CD14-positive monocyte (primary cell): Measurements from ENCODE around the gene SPTBN1. TPM values are rescaled to one million over a fixed set of nuclear protein-coding genes. Genes with fewer than 3 reads are reported as not detected.

Experiments
- DNase-seq, 3 donors: peaks; one replicate each; pipeline ENCODE4 v3.0.0-alpha.2; 2011 to 2022
- H2AFZ ChIP-seq: 2 replicates; pipeline ENCODE4 v1.6.0; 2012; ENCODE audit warnings: mild to moderate bottlenecking, low read depth, low read length, inconsistent platforms; ENCODE audit not compliant: insufficient read depth, poor library complexity, severe bottlenecking
- H3K27ac ChIP-seq, 2 donors: 1 replicate in 1 of 2; 2 replicates in 1 of 2; pipeline ENCODE4 v1.5.1; 2012 to 2013; ENCODE audit warnings: low read length in 2 of 2, control low read depth in 1 of 2, inconsistent platforms in 1 of 2, low read depth in 1 of 2, mild to moderate bottlenecking in 1 of 2
- H3K27me3 ChIP-seq, 2 donors: one replicate each; pipeline versions ENCODE4 v1.6.0 to v1.6.1; 2011 to 2013; ENCODE audit warnings: low read length in 2 of 2; ENCODE audit not compliant: control insufficient read depth in 2 of 2, insufficient read depth in 2 of 2
- H3K36me3 ChIP-seq, 2 donors: replicated peaks in 1 of 2; 1 replicate in 1 of 2; 2 replicates in 1 of 2; pipeline versions ENCODE4 v1.5.1 to v1.6.1; 2012 to 2013; ENCODE audit warnings: low read length in 2 of 2, control low read depth in 1 of 2, inconsistent platforms in 1 of 2, mild to moderate bottlenecking in 1 of 2; ENCODE audit not compliant: insufficient read depth in 2 of 2, control insufficient read depth in 1 of 2
- H3K4me1 ChIP-seq, 2 donors: 1 replicate in 1 of 2; 2 replicates in 1 of 2; pipeline versions ENCODE4 v1.5.1 to v1.6.1; 2012 to 2013; ENCODE audit warnings: low read length in 2 of 2, control low read depth in 1 of 2, inconsistent platforms in 1 of 2, mild to moderate bottlenecking in 1 of 2, moderate library complexity in 1 of 2; ENCODE audit not compliant: insufficient read depth in 2 of 2, control insufficient read depth in 1 of 2
- H3K4me2 ChIP-seq: replicated peaks from 2 replicates; pipeline ENCODE3; 2012; ENCODE audit warnings: low read length, moderate library complexity, mild to moderate bottlenecking; ENCODE audit not compliant: poor library complexity, severe bottlenecking; ENCODE audit errors: extremely low read depth
- H3K4me3 ChIP-seq, 3 experiments: fragments of 200-600 bp in 1 of 3; sonication (generic) in 1 of 3; replicated peaks in 1 of 3; 1 replicate in 2 of 3; 2 replicates in 1 of 3; pipeline ENCODE4 v1.5.1; 2011 to 2013; ENCODE audit warnings: low read length in 3 of 3, mild to moderate bottlenecking in 3 of 3, control low read depth in 2 of 3, low read depth in 2 of 3, inconsistent platforms in 1 of 3, moderate library complexity in 1 of 3
- H3K79me2 ChIP-seq: 2 replicates; pipeline ENCODE4 v1.6.0; 2012; ENCODE audit warnings: mild to moderate bottlenecking, control low read depth, inconsistent platforms, low read length, moderate library complexity; ENCODE audit not compliant: insufficient read depth
- H3K9ac ChIP-seq: 2 replicates; pipeline ENCODE4 v1.6.0; 2017; ENCODE audit warnings: low read length, mild to moderate bottlenecking; ENCODE audit not compliant: insufficient read depth, poor library complexity, severe bottlenecking
- H3K9me3 ChIP-seq, 2 donors: replicated peaks in 1 of 2; 1 replicate in 1 of 2; 2 replicates in 1 of 2; pipeline versions ENCODE4 v1.5.1 to v1.6.1; 2012 to 2013; ENCODE audit warnings: low read length in 2 of 2, control low read depth in 1 of 2; ENCODE audit not compliant: control insufficient read depth in 1 of 2, insufficient read depth in 1 of 2
- H4K20me1 ChIP-seq: 2 replicates; pipeline ENCODE4 v1.6.0; 2012; ENCODE audit warnings: mild to moderate bottlenecking, low read length, control low read depth, moderate library complexity; ENCODE audit not compliant: insufficient read depth
- H3K27ac Mint-ChIP-seq, 7 donors: one replicate each; pipeline ENCODE4 v1.8.0; 2020; ENCODE audit warnings: mild to moderate bottlenecking in 7 of 7, mixed read lengths in 7 of 7, moderate library complexity in 6 of 7, inconsistent platforms in 2 of 7
- H3K27me3 Mint-ChIP-seq, 3 donors: one replicate each; pipeline ENCODE4 v1.8.0; 2021 to 2022; ENCODE audit warnings: low read depth in 3 of 3, mild to moderate bottlenecking in 3 of 3, mixed read lengths in 3 of 3, moderate library complexity in 3 of 3, inconsistent platforms in 1 of 3
- H3K36me3 Mint-ChIP-seq, 2 donors: one replicate each; pipeline ENCODE4 v1.8.0; 2020; ENCODE audit warnings: mixed read lengths in 2 of 2, inconsistent platforms in 1 of 2, mild to moderate bottlenecking in 1 of 2
- H3K4me1 Mint-ChIP-seq: one replicate; pipeline ENCODE4 v1.8.0; 2020; ENCODE audit warnings: mild to moderate bottlenecking, mixed read lengths
- H3K4me3 Mint-ChIP-seq, 2 donors: one replicate each; pipeline ENCODE4 v1.8.0; 2020; ENCODE audit warnings: mild to moderate bottlenecking in 2 of 2, mixed read lengths in 2 of 2, moderate library complexity in 1 of 2
- H3K9me3 Mint-ChIP-seq, 7 donors: one replicate each; pipeline ENCODE4 v1.8.0; 2020 to 2022; ENCODE audit warnings: mixed read lengths in 7 of 7, mild to moderate bottlenecking in 6 of 7, moderate library complexity in 6 of 7, inconsistent platforms in 2 of 7
- CTCF ChIP-seq: fragments of 200-600 bp; IDR thresholded peaks from one replicate; pipeline ENCODE4 v1.8.0; 2022; ENCODE audit warnings: antibody characterized with exemption, mild to moderate bottlenecking
- WGBS: methylation state at CpG from one replicate; pipeline ENCODE4 v1.1.5; 2013; ENCODE audit warnings: missing lambda C conversion rate; ENCODE audit not compliant: insufficient coverage; 5-methylcytosine and 5-hydroxymethylcytosine counted together
- intact Hi-C, 2 donors: fragments of 100-400 bp; cut with micrococcal nuclease; formaldehyde crosslinking; loops; one replicate each; pipeline versions ENCODE4 v1.15.0 to v1.15.1; 2023
- polyA plus RNA-seq, 3 donors: library from polyadenylated mRNA; depleted of rRNA in 1 of 3; unstranded in 2 of 3; stranded (reverse) in 1 of 3; fragments of 300-500 nt in 2 of 3; fragments of >200 nt in 1 of 3; fragmentation: Illumina TruSeq in 2 of 3; gene quantifications; 1 replicate in 2 of 3; 2 replicates in 1 of 3; pipeline ENCODE4 v1.2.3, GENCODE V29; 2012 to 2021

Gene SPTBN1
- polyA plus RNA-seq, 3 donors = 0.79 to 2.8 (median 1.7) TPM

- no peak overlapping the region for H3K4me2 ChIP-seq
- intact Hi-C loops = no loop called here
These were observed 176.9 kb downstream of the SPTBN1 start for GRCh38 chr2:54632733-54633692.

GRCh38 chr2:54634021-54634420, 177.9 kb downstream of the SPTBN1 start:
- Mint-ChIP-seq H3K4me3 (no peak overlapping the region), H3K9me3 (no peaks in the 10 kb centered on the region), H3K4me1 (peaks cover 8% of the 10 kb centered on the region), H3K36me3 (peaks cover 70 to 86% of the 10 kb centered on the region in 2 donors), H3K27me3 (peaks cover 0 to 2% (median 0%) of the 10 kb centered on the region in 3 donors), H3K27ac (no peak overlapping the region)
- H3K9ac ChIP-seq = no peak overlapping the region
- no peaks in the 10 kb centered on the region for H3K27me3 ChIP-seq
- intact Hi-C loops = no loop called here
- H3K4me1 ChIP-seq = peaks cover 5 to 14% of the 10 kb centered on the region in 2 donors
- no peak for TF ChIP-seq CTCF
- no peak for DNase-seq
- H3K27ac ChIP-seq = no peak overlapping the region
- no peak overlapping the region for H3K4me3 ChIP-seq
- H3K9me3 ChIP-seq = no peaks in the 10 kb centered on the region
- WGBS = 89% methylated on average over 3 of the region's 3 CpGs
- H3K36me3 ChIP-seq = peaks cover 51 to 80% of the 10 kb centered on the region in 2 donors
- no peak overlapping the region for H3K4me2 ChIP-seq
- H4K20me1 ChIP-seq = no peaks in the 10 kb centered on the region
- no peak overlapping the region for H2AFZ ChIP-seq
- no peaks in the 10 kb centered on the region for H3K79me2 ChIP-seq

More at GRCh38 chr2:54632733-54633692, 176.9 kb downstream of the SPTBN1 start:
- H3K79me2 ChIP-seq = no peaks in the 10 kb centered on the region
- no peaks in the 10 kb centered on the region for H3K9me3 ChIP-seq
- peaks cover 77 to 89% of the 10 kb centered on the region in 2 donors for H3K36me3 Mint-ChIP-seq
- H3K4me3 Mint-ChIP-seq = no peak overlapping the region
- WGBS = 95% methylated on average over 8 of the region's 12 CpGs
- peaks cover 0 to 2% (median 0%) of the 10 kb centered on the region in 3 donors for H3K27me3 Mint-ChIP-seq
- peaks cover 59 to 83% of the 10 kb centered on the region in 2 donors for H3K36me3 ChIP-seq
- H3K4me1 Mint-ChIP-seq = peaks cover under 1% of the 10 kb centered on the region
- H3K27ac Mint-ChIP-seq = peak overlapping the region in 3 of 7 donors; percentile 11 to 64 (median 52)
- no peak for TF ChIP-seq CTCF
- H2AFZ ChIP-seq = no peak overlapping the region
- DNase-seq = no peak
- H3K9me3 Mint-ChIP-seq = no peaks in the 10 kb centered on the region
- peaks cover 0 to 6% of the 10 kb centered on the region in 2 donors for H3K4me1 ChIP-seq
- no peaks in the 10 kb centered on the region for H4K20me1 ChIP-seq
- H3K4me3 ChIP-seq = no peak overlapping the region
- H3K27ac ChIP-seq = no peak overlapping the region
- no peak overlapping the region for H3K9ac ChIP-seq
- H3K27me3 ChIP-seq = no peaks in the 10 kb centered on the region
